ENCODE results near the gene UBN1.

- TF ChIP-seq CTCF (IDR thresholded peaks at IDR 0.05) (no peak), POLR2A (IDR thresholded peaks at IDR 0.05) (no peak)
These were observed 66.0 kb downstream of the UBN1 start for GRCh38 chr16:4913130-4913773.

Measured in Peyer's patch (tissue), 4 donors.